ENCODE measurements around the gene POLR1G.

GRCh38 chr19:45385392-45386221 lies 20.8 kb upstream of the POLR1G start:
- TF ChIP-seq EP300 (IDR thresholded peaks at IDR 0.05; ENCODE audit: borderline replicate concordance in 1 of 2, low read depth in 1 of 2, low read length in 1 of 2), result no peak
- no peak for TF ChIP-seq RFX5 (IDR thresholded peaks at IDR 0.05; ENCODE audit: low read length)
- no peak for TF ChIP-seq EZH2phosphoT487 (IDR thresholded peaks at IDR 0.05; ENCODE audit: borderline replicate concordance, low read depth)
- no peak for TF ChIP-seq FOXM1 (IDR thresholded peaks at IDR 0.05; ENCODE audit: low read depth)
- no peak for TF ChIP-seq CTCF (IDR thresholded peaks at IDR 0.05)
- no peak for TF ChIP-seq POLR2AphosphoS5 (IDR thresholded peaks at IDR 0.05; ENCODE audit: low read depth, low read length)
- TF ChIP-seq ZBTB33 (IDR thresholded peaks at IDR 0.05; ENCODE audit: borderline replicate concordance, low read depth), result no peak
- TF ChIP-seq SIN3A (IDR thresholded peaks at IDR 0.05; ENCODE audit: borderline replicate concordance, low read depth, low read length), result no peak
